ENCODE measurements around the gene TPM4.

The TPM4 gene

GRCh38 chr19:16073988-16074387 lies 2.3 kb upstream of the TPM4 start:
- FAIRE-seq: no peak
- TF ChIP-seq, protein P1, sequence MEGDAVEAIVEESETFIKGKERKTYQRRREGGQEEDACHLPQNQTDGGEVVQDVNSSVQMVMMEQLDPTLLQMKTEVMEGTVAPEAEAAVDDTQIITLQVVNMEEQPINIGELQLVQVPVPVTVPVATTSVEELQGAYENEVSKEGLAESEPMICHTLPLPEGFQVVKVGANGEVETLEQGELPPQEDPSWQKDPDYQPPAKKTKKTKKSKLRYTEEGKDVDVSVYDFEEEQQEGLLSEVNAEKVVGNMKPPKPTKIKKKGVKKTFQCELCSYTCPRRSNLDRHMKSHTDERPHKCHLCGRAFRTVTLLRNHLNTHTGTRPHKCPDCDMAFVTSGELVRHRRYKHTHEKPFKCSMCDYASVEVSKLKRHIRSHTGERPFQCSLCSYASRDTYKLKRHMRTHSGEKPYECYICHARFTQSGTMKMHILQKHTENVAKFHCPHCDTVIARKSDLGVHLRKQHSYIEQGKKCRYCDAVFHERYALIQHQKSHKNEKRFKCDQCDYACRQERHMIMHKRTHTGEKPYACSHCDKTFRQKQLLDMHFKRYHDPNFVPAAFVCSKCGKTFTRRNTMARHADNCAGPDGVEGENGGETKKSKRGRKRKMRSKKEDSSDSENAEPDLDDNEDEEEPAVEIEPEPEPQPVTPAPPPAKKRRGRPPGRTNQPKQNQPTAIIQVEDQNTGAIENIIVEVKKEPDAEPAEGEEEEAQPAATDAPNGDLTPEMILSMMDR (IDR thresholded peaks at IDR 0.05; ENCODE audit: insufficient read depth, missing control alignments): no peak
- no peak for DNase-seq (ENCODE audit: insufficient read length, low spot score)

GRCh38 chr19:16074488-16075365 lies 1.6 kb upstream of the TPM4 start:
- TF ChIP-seq, protein P1 (IDR thresholded peaks at IDR 0.05; ENCODE audit: insufficient read depth, missing control alignments): no peak
- no peak for DNase-seq (ENCODE audit: insufficient read length, low spot score)
- FAIRE-seq: no peak

DNA sequence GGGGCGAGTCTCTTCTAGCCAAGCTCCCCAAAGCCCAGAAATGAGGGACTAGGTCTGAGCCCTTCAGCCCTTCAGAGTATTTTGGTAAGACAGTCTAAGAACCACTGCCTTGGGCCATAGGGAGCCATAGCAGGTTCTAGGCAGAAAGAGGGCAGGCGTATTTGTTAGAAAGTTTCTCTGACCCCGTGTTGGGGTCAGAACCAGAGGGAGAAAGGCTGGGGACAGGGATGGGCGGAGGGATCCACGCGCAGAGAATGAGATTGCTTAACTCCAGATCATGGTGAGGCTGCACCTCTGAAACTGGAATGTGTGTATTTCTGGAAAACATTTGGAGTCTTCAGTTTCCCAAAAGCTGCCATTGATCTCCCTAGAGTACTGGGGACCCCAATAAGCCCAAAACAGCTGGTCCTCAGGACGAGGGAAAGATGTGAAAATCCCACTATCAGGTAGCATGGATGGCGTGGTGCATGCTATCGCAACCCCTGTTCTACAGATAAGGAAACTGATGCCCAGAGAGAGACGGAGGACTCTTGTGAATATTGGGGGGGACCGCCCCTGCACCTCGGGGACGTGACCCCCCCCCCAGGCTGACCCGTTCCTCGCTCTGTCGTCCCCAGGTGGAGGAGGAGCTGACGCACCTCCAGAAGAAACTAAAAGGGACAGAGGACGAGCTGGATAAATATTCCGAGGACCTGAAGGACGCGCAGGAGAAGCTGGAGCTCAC lies 703 bp upstream of the TPM4 start:
- TF ChIP-seq, protein P1 (IDR thresholded peaks at IDR 0.05; ENCODE audit: insufficient read depth, missing control alignments): no peak
- FAIRE-seq (no peak), DNase-seq (ENCODE audit: insufficient read length, low spot score) (no peak)

GRCh38 chr19:16076958-16077611 lies 790 bp downstream of the TPM4 start:
- FAIRE-seq (no peak), DNase-seq (ENCODE audit: insufficient read length, low spot score) (no peak)
- TF ChIP-seq, protein P1 (IDR thresholded peaks at IDR 0.05; ENCODE audit: insufficient read depth, missing control alignments): no peak

- FAIRE-seq (no peak), DNase-seq (ENCODE audit: insufficient read length, low spot score) (no peak)
- TF ChIP-seq, protein P1 (IDR thresholded peaks at IDR 0.05; ENCODE audit: insufficient read depth, missing control alignments): no peak
Observed at GRCh38 chr19:16077984-16078758, 1.9 kb downstream of the TPM4 start.

GRCh38 chr19:16078759-16079707 lies 2.7 kb downstream of the TPM4 start:
- DNase-seq (ENCODE audit: insufficient read length, low spot score) (no peak), FAIRE-seq (no peak)
- TF ChIP-seq, protein P1 (IDR thresholded peaks at IDR 0.05; ENCODE audit: insufficient read depth, missing control alignments): no peak
